ENCODE results near the gene LPP. TPM values are rescaled to one million over a fixed set of nuclear protein-coding genes. Genes with fewer than 3 reads are reported as not detected.

The LPP gene
- total RNA-seq, 2 experiments from 2014 or later = 27.5 to 31.8 TPM

- CTCF ChIA-PET = interaction anchor here (1.4 kb wide), 1 partner anchor 15 kb away, joined by 5 read pairs; no protein-coding TSS in a partner anchor
- Mint-ChIP-seq H3K9me3 (no peaks in the 10 kb centered on the region), H3K27me3 (ENCODE audit: low read depth) (no peaks in the 10 kb centered on the region), H3K4me3 (no peak overlapping the region), H3K27ac (no peak overlapping the region), H3K4me1 (ENCODE audit: low read depth) (no peaks in the 10 kb centered on the region), H3K36me3 (ENCODE audit: low read depth) (no peaks in the 10 kb centered on the region)
- DNase-seq = no peak
- intact Hi-C loops (cut with micrococcal nuclease) = no loop called here
These were observed 663.4 kb downstream of the LPP start for GRCh38 chr3:188817103-188817934.

- intact Hi-C loops (cut with micrococcal nuclease) = no loop called here
- no peaks in the 10 kb centered on the region for H3K4me1 Mint-ChIP-seq (ENCODE audit: low read depth)
- no peaks in the 10 kb centered on the region for H3K9me3 Mint-ChIP-seq
- no peak overlapping the region for H3K27ac Mint-ChIP-seq
- no peak for DNase-seq
- H3K27me3 Mint-ChIP-seq (ENCODE audit: low read depth) = no peaks in the 10 kb centered on the region
- H3K4me3 Mint-ChIP-seq = no peak overlapping the region
- H3K36me3 Mint-ChIP-seq (ENCODE audit: low read depth) = no peaks in the 10 kb centered on the region
- CTCF ChIA-PET = interaction anchor here (1.4 kb wide), 1 partner anchor 14 kb away, joined by 5 read pairs; no protein-coding TSS in a partner anchor
These were observed 663.9 kb downstream of the LPP start for GRCh38 chr3:188817935-188818269.

- intact Hi-C loops (cut with micrococcal nuclease) = no loop called here
- CTCF ChIA-PET = interaction anchor here (1.2 to 1.4 kb wide), 2 partner anchors 14 to 33 kb away, joined by 3 to 5 read pairs; no protein-coding TSS in a partner anchor
- Mint-ChIP-seq H3K9me3 (no peaks in the 10 kb centered on the region), H3K4me3 (no peak overlapping the region), H3K36me3 (ENCODE audit: low read depth) (no peaks in the 10 kb centered on the region), H3K4me1 (ENCODE audit: low read depth) (no peaks in the 10 kb centered on the region), H3K27me3 (ENCODE audit: low read depth) (no peaks in the 10 kb centered on the region), H3K27ac (no peak overlapping the region)
- no peak for DNase-seq
These were observed 664.3 kb downstream of the LPP start for GRCh38 chr3:188818282-188818681.

GRCh38 chr3:188819939-188820338, 666.0 kb downstream of the LPP start:
- no peaks in the 10 kb centered on the region for H3K4me1 Mint-ChIP-seq (ENCODE audit: low read depth)
- H3K27ac Mint-ChIP-seq = no peak overlapping the region
- CTCF ChIA-PET = interaction anchor here (0.7 kb wide), 1 partner anchor 178 kb away, joined by 3 read pairs; no protein-coding TSS in a partner anchor

GRCh38 chr3:188822004-188822403, 668.0 kb downstream of the LPP start:
- Mint-ChIP-seq H3K27ac (no peak overlapping the region), H3K36me3 (ENCODE audit: low read depth) (no peaks in the 10 kb centered on the region), H3K4me1 (ENCODE audit: low read depth) (peaks cover 5% of the 10 kb centered on the region), H3K9me3 (no peaks in the 10 kb centered on the region), H3K27me3 (ENCODE audit: low read depth) (no peaks in the 10 kb centered on the region), H3K4me3 (no peak overlapping the region)
- CTCF ChIA-PET = no interaction called here
- no peak for DNase-seq
- intact Hi-C loops (cut with micrococcal nuclease) = no loop called here

More at GRCh38 chr3:188819939-188820338, 666.0 kb downstream of the LPP start:
- Mint-ChIP-seq H3K9me3 (no peaks in the 10 kb centered on the region), H3K36me3 (ENCODE audit: low read depth) (no peaks in the 10 kb centered on the region), H3K4me3 (no peak overlapping the region), H3K27me3 (ENCODE audit: low read depth) (no peaks in the 10 kb centered on the region)
- no peak for DNase-seq
- intact Hi-C loops (cut with micrococcal nuclease) = no loop called here

- no peak for DNase-seq
- intact Hi-C loops (cut with micrococcal nuclease) = no loop called here
- no peaks in the 10 kb centered on the region for H3K9me3 Mint-ChIP-seq
- no peaks in the 10 kb centered on the region for H3K27me3 Mint-ChIP-seq (ENCODE audit: low read depth)
- no peak overlapping the region for H3K4me3 Mint-ChIP-seq
- no peaks in the 10 kb centered on the region for H3K36me3 Mint-ChIP-seq (ENCODE audit: low read depth)
- peaks cover 6% of the 10 kb centered on the region for H3K4me1 Mint-ChIP-seq (ENCODE audit: low read depth)
- H3K27ac Mint-ChIP-seq = no peak overlapping the region
- CTCF ChIA-PET = no interaction called here
These were observed 668.5 kb downstream of the LPP start for GRCh38 chr3:188822411-188822810.

- Mint-ChIP-seq H3K27me3 (ENCODE audit: low read depth) (no peaks in the 10 kb centered on the region), H3K4me3 (no peak overlapping the region), H3K4me1 (ENCODE audit: low read depth) (peaks cover 7% of the 10 kb centered on the region), H3K27ac (no peak overlapping the region), H3K36me3 (ENCODE audit: low read depth) (no peaks in the 10 kb centered on the region), H3K9me3 (no peaks in the 10 kb centered on the region)
- intact Hi-C loops (cut with micrococcal nuclease) = no loop called here
- DNase-seq = no peak
- CTCF ChIA-PET = interaction anchor here (1.1 kb wide), 2 partner anchors 9 to 10 kb away, joined by 3 to 4 read pairs; no protein-coding TSS in a partner anchor
These were observed 670.6 kb downstream of the LPP start for GRCh38 chr3:188824566-188824965.

GRCh38 chr3:188825901-188826300, 671.9 kb downstream of the LPP start:
- no peak overlapping the region for H3K4me3 Mint-ChIP-seq
- no peaks in the 10 kb centered on the region for H3K9me3 Mint-ChIP-seq
- H3K27ac Mint-ChIP-seq = no peak overlapping the region
- CTCF ChIA-PET = interaction anchor here (0.5 to 1.1 kb wide), 3 partner anchors 9 to 118 kb away, joined by 3 to 4 read pairs (median 3); no protein-coding TSS in a partner anchor
- peaks cover 7% of the 10 kb centered on the region for H3K4me1 Mint-ChIP-seq (ENCODE audit: low read depth)
- no peak for DNase-seq
- H3K27me3 Mint-ChIP-seq (ENCODE audit: low read depth) = no peaks in the 10 kb centered on the region
- intact Hi-C loops (cut with micrococcal nuclease) = loop anchor here (5.0 kb wide), 1 partner anchor 216 kb away; no protein-coding TSS in a partner anchor
- no peaks in the 10 kb centered on the region for H3K36me3 Mint-ChIP-seq (ENCODE audit: low read depth)

GRCh38 chr3:188826574-188826973, 672.6 kb downstream of the LPP start:
- intact Hi-C loops (cut with micrococcal nuclease) = loop anchor here (5.0 kb wide), 1 partner anchor 216 kb away; no protein-coding TSS in a partner anchor
- CTCF ChIA-PET = interaction anchor here (0.5 kb wide), 1 partner anchor 117 kb away, joined by 3 read pairs; no protein-coding TSS in a partner anchor
- H3K4me1 Mint-ChIP-seq (ENCODE audit: low read depth) = peaks cover 7% of the 10 kb centered on the region
- H3K9me3 Mint-ChIP-seq = no peaks in the 10 kb centered on the region
- H3K27ac Mint-ChIP-seq = no peak overlapping the region
- DNase-seq = peak; percentile 36
- no peak overlapping the region for H3K4me3 Mint-ChIP-seq
- no peaks in the 10 kb centered on the region for H3K27me3 Mint-ChIP-seq (ENCODE audit: low read depth)
- H3K36me3 Mint-ChIP-seq (ENCODE audit: low read depth) = no peaks in the 10 kb centered on the region

GRCh38 chr3:188827103-188827502, 673.1 kb downstream of the LPP start:
- H3K27me3 Mint-ChIP-seq (ENCODE audit: low read depth) = no peaks in the 10 kb centered on the region
- H3K4me3 Mint-ChIP-seq = no peak overlapping the region
- CTCF ChIA-PET = no interaction called here
- no peak for DNase-seq
- H3K9me3 Mint-ChIP-seq = no peaks in the 10 kb centered on the region
- intact Hi-C loops (cut with micrococcal nuclease) = loop anchor here (5.0 kb wide), 1 partner anchor 215 kb away; no protein-coding TSS in a partner anchor
- H3K36me3 Mint-ChIP-seq (ENCODE audit: low read depth) = no peaks in the 10 kb centered on the region
- no peak overlapping the region for H3K27ac Mint-ChIP-seq
- peaks cover 7% of the 10 kb centered on the region for H3K4me1 Mint-ChIP-seq (ENCODE audit: low read depth)

GRCh38 chr3:188827576-188827975, 673.6 kb downstream of the LPP start:
- CTCF ChIA-PET = no interaction called here
- H3K27me3 Mint-ChIP-seq (ENCODE audit: low read depth) = no peaks in the 10 kb centered on the region
- H3K36me3 Mint-ChIP-seq (ENCODE audit: low read depth) = no peaks in the 10 kb centered on the region
- intact Hi-C loops (cut with micrococcal nuclease) = loop anchor here (5.0 kb wide), 1 partner anchor 215 kb away; no protein-coding TSS in a partner anchor
- H3K9me3 Mint-ChIP-seq = no peaks in the 10 kb centered on the region
- no peak for DNase-seq
- no peak overlapping the region for H3K27ac Mint-ChIP-seq
- H3K4me1 Mint-ChIP-seq (ENCODE audit: low read depth) = peaks cover 7% of the 10 kb centered on the region
- H3K4me3 Mint-ChIP-seq = no peak overlapping the region

GRCh38 chr3:188829130-188829529, 675.2 kb downstream of the LPP start:
- no peaks in the 10 kb centered on the region for H3K9me3 Mint-ChIP-seq
- H3K36me3 Mint-ChIP-seq (ENCODE audit: low read depth) = no peaks in the 10 kb centered on the region
- intact Hi-C loops (cut with micrococcal nuclease) = loop anchor here (5.0 kb wide), 1 partner anchor 213 kb away; no protein-coding TSS in a partner anchor
- no peak overlapping the region for H3K4me3 Mint-ChIP-seq
- peaks cover 13% of the 10 kb centered on the region for H3K4me1 Mint-ChIP-seq (ENCODE audit: low read depth)
- H3K27ac Mint-ChIP-seq = no peak overlapping the region
- no peaks in the 10 kb centered on the region for H3K27me3 Mint-ChIP-seq (ENCODE audit: low read depth)
- CTCF ChIA-PET = no interaction called here
- no peak for DNase-seq

Measured in activated naive CD4-positive, alpha-beta T cell treated with anti-CD3 and anti-CD28 coated beads for 36 hours (primary cell).